ENCODE data around the gene ZNF236.

Gene ZNF236

GRCh38 chr18:76859474-76860339, 37.4 kb downstream of the ZNF236 start:
- DNase-seq (ENCODE audit: low read depth in 2 of 2): peak in 1 of 2 experiments; percentile 17

GRCh38 chr18:76860411-76860810, 38.1 kb downstream of the ZNF236 start:
- DNase-seq (ENCODE audit: low read depth in 2 of 2): no peak

- DNase-seq (ENCODE audit: low read depth in 2 of 2): no peak
Observed at GRCh38 chr18:76866666-76867065, 44.3 kb downstream of the ZNF236 start.

- no peak for DNase-seq (ENCODE audit: low read depth in 2 of 2)
Observed at GRCh38 chr18:76873311-76873710, 51.0 kb downstream of the ZNF236 start.

GRCh38 chr18:76873713-76874112, 51.4 kb downstream of the ZNF236 start:
- DNase-seq (ENCODE audit: low read depth in 2 of 2): no peak

- peak in 1 of 2 experiments; percentile 25 for DNase-seq (ENCODE audit: low read depth in 2 of 2)
Observed at GRCh38 chr18:76874642-76875389, 52.5 kb downstream of the ZNF236 start.

GRCh38 chr18:76875390-76876325, 53.3 kb downstream of the ZNF236 start:
- peak in 1 of 2 experiments; percentile 28 for DNase-seq (ENCODE audit: low read depth in 2 of 2)

- DNase-seq (ENCODE audit: low read depth in 2 of 2): no peak
Observed at GRCh38 chr18:76878426-76878825, 56.1 kb downstream of the ZNF236 start.

- no peak for DNase-seq (ENCODE audit: low read depth in 2 of 2)
Observed at GRCh38 chr18:76880026-76880425, 57.7 kb downstream of the ZNF236 start.

GRCh38 chr18:76881744-76882143, 59.4 kb downstream of the ZNF236 start:
- no peak for DNase-seq (ENCODE audit: low read depth in 2 of 2)

GRCh38 chr18:76882146-76882545, 59.8 kb downstream of the ZNF236 start:
- DNase-seq (ENCODE audit: low read depth in 2 of 2): no peak

- DNase-seq (ENCODE audit: low read depth in 2 of 2): no peak
Observed at GRCh38 chr18:76885001-76885400, 62.6 kb downstream of the ZNF236 start.

GRCh38 chr18:76886112-76886511, 63.8 kb downstream of the ZNF236 start:
- DNase-seq (ENCODE audit: low read depth in 2 of 2): no peak

GRCh38 chr18:76889091-76889699, 66.8 kb downstream of the ZNF236 start:
- no peak for DNase-seq (ENCODE audit: low read depth in 2 of 2)

GRCh38 chr18:76892832-76893231, 70.5 kb downstream of the ZNF236 start:
- no peak for DNase-seq (ENCODE audit: low read depth in 2 of 2)

GRCh38 chr18:76894566-76895346, 72.4 kb downstream of the ZNF236 start:
- DNase-seq (ENCODE audit: low read depth in 2 of 2): no peak

GRCh38 chr18:76895498-76895897, 73.1 kb downstream of the ZNF236 start:
- no peak for DNase-seq (ENCODE audit: low read depth in 2 of 2)

- no peak for DNase-seq (ENCODE audit: low read depth in 2 of 2)
Observed at GRCh38 chr18:76896677-76897076, 74.3 kb downstream of the ZNF236 start.

- DNase-seq (ENCODE audit: low read depth in 2 of 2): no peak
Observed at GRCh38 chr18:76897257-76897656, 74.9 kb downstream of the ZNF236 start.

GRCh38 chr18:76903386-76903785, 81.0 kb downstream of the ZNF236 start:
- no peak for DNase-seq (ENCODE audit: low read depth in 2 of 2)

- DNase-seq (ENCODE audit: low read depth in 2 of 2): no peak
Observed at GRCh38 chr18:76905821-76906220, 83.5 kb downstream of the ZNF236 start.

Measured in stimulated activated CD4-positive, alpha-beta T cell treated with anti-CD3 and anti-CD28 coated beads, Interleukin-12 subunit alpha, Interleukin-12 subunit beta, amount 100 ng/mL, for 24 hours (primary cell).